ENCODE measurements around the gene HES1. TPM values are rescaled to one million over a fixed set of nuclear protein-coding genes. Genes with fewer than 3 reads are reported as not detected.

HES1 gene
- total and polyA plus RNA-seq, 2 donors = 13.3 to 19.7 TPM

GRCh38 chr3:194158942-194159439 lies 23.0 kb downstream of the HES1 start:
- H3K4me1 ChIP-seq (ENCODE audit: control insufficient read depth in 2 of 2, insufficient read depth in 2 of 2, low read length in 2 of 2) = peaks cover 0 to 3% of the 10 kb centered on the region in 2 donors
- no peak overlapping the region for H3K27ac ChIP-seq (ENCODE audit: low read depth in 1 of 2, low read length in 1 of 2)
- WGBS = 96% methylated on average over 3 of the region's 3 CpGs

GRCh38 chr3:194160158-194160557 lies 24.2 kb downstream of the HES1 start:
- WGBS = 97% methylated on average over 4 of the region's 4 CpGs

More at GRCh38 chr3:194158942-194159439, 23.0 kb downstream of the HES1 start:
- DNase-seq (ENCODE audit: low read depth in 6 of 9, low spot score in 9 of 9) = no peak
- no peaks in the 10 kb centered on the region for H3K36me3 ChIP-seq (ENCODE audit: control insufficient read depth in 2 of 2, insufficient read depth in 2 of 2, low read length in 1 of 2)
- no peaks in the 10 kb centered on the region for H3K27me3 ChIP-seq (ENCODE audit: control insufficient read depth in 2 of 2, insufficient read depth in 1 of 2, low read length in 1 of 2)
- no peak overlapping the region for H3K4me3 ChIP-seq (ENCODE audit: low read length in 2 of 2)
- H3K9me3 ChIP-seq (ENCODE audit: control insufficient read depth in 2 of 2, insufficient read depth in 1 of 2, low read length in 1 of 2) = peaks cover 2 to 7% of the 10 kb centered on the region in 2 donors

GRCh38 chr3:194161131-194162045 lies 25.4 kb downstream of the HES1 start:
- H3K27me3 ChIP-seq (ENCODE audit: control insufficient read depth in 2 of 2, insufficient read depth in 1 of 2, low read length in 1 of 2) = no peaks in the 10 kb centered on the region
- no peak overlapping the region for H3K4me3 ChIP-seq (ENCODE audit: low read length in 2 of 2)
- no peaks in the 10 kb centered on the region for H3K9me3 ChIP-seq (ENCODE audit: control insufficient read depth in 2 of 2, insufficient read depth in 1 of 2, low read length in 1 of 2)
- 90% methylated on average over 15 of the region's 15 CpGs for WGBS
- H3K36me3 ChIP-seq (ENCODE audit: control insufficient read depth in 2 of 2, insufficient read depth in 2 of 2, low read length in 1 of 2) = no peaks in the 10 kb centered on the region
- H3K4me1 ChIP-seq (ENCODE audit: control insufficient read depth in 2 of 2, insufficient read depth in 2 of 2, low read length in 2 of 2) = peaks cover 0 to 3% of the 10 kb centered on the region in 2 donors
- no peak overlapping the region for H3K27ac ChIP-seq (ENCODE audit: low read depth in 1 of 2, low read length in 1 of 2)
- no peak for DNase-seq (ENCODE audit: low read depth in 6 of 9, low spot score in 9 of 9)

More at GRCh38 chr3:194160158-194160557, 24.2 kb downstream of the HES1 start:
- Histone ChIP-seq H3K27ac (ENCODE audit: low read depth in 1 of 2, low read length in 1 of 2) (no peak overlapping the region), H3K9me3 (ENCODE audit: control insufficient read depth in 2 of 2, insufficient read depth in 1 of 2, low read length in 1 of 2) (no peaks in the 10 kb centered on the region), H3K4me3 (ENCODE audit: low read length in 2 of 2) (no peak overlapping the region), H3K36me3 (ENCODE audit: control insufficient read depth in 2 of 2, insufficient read depth in 2 of 2, low read length in 1 of 2) (no peaks in the 10 kb centered on the region), H3K27me3 (ENCODE audit: control insufficient read depth in 2 of 2, insufficient read depth in 1 of 2, low read length in 1 of 2) (no peaks in the 10 kb centered on the region), H3K4me1 (ENCODE audit: control insufficient read depth in 2 of 2, insufficient read depth in 2 of 2, low read length in 2 of 2) (peaks cover 0 to 3% of the 10 kb centered on the region in 2 donors)
- no peak for DNase-seq (ENCODE audit: low read depth in 6 of 9, low spot score in 9 of 9)

GRCh38 chr3:194162070-194162678 lies 26.2 kb downstream of the HES1 start:
- H3K27ac ChIP-seq (ENCODE audit: low read depth in 1 of 2, low read length in 1 of 2) = no peak overlapping the region
- H3K36me3 ChIP-seq (ENCODE audit: control insufficient read depth in 2 of 2, insufficient read depth in 2 of 2, low read length in 1 of 2) = no peaks in the 10 kb centered on the region
- no peaks in the 10 kb centered on the region for H3K9me3 ChIP-seq (ENCODE audit: control insufficient read depth in 2 of 2, insufficient read depth in 1 of 2, low read length in 1 of 2)
- 90% methylated on average over 10 of the region's 10 CpGs for WGBS
- H3K27me3 ChIP-seq (ENCODE audit: control insufficient read depth in 2 of 2, insufficient read depth in 1 of 2, low read length in 1 of 2) = no peaks in the 10 kb centered on the region
- H3K4me1 ChIP-seq (ENCODE audit: control insufficient read depth in 2 of 2, insufficient read depth in 2 of 2, low read length in 2 of 2) = no peaks in the 10 kb centered on the region
- DNase-seq (ENCODE audit: low read depth in 6 of 9, low spot score in 9 of 9) = no peak
- no peak overlapping the region for H3K4me3 ChIP-seq (ENCODE audit: low read length in 2 of 2)

- no peak for DNase-seq (ENCODE audit: low read depth in 6 of 9, low spot score in 9 of 9)
These were observed 27.1 kb downstream of the HES1 start for GRCh38 chr3:194162817-194163584.

GRCh38 chr3:194163697-194164096 lies 27.7 kb downstream of the HES1 start:
- DNase-seq (ENCODE audit: low read depth in 6 of 9, low spot score in 9 of 9) = no peak
- Histone ChIP-seq H3K27ac (ENCODE audit: low read depth in 1 of 2, low read length in 1 of 2) (no peak overlapping the region), H3K9me3 (ENCODE audit: control insufficient read depth in 2 of 2, insufficient read depth in 1 of 2, low read length in 1 of 2) (no peaks in the 10 kb centered on the region), H3K36me3 (ENCODE audit: control insufficient read depth in 2 of 2, insufficient read depth in 2 of 2, low read length in 1 of 2) (no peaks in the 10 kb centered on the region), H3K4me3 (ENCODE audit: low read length in 2 of 2) (no peak overlapping the region), H3K4me1 (ENCODE audit: control insufficient read depth in 2 of 2, insufficient read depth in 2 of 2, low read length in 2 of 2) (peaks cover 0 to 4% of the 10 kb centered on the region in 2 donors), H3K27me3 (ENCODE audit: control insufficient read depth in 2 of 2, insufficient read depth in 1 of 2, low read length in 1 of 2) (no peaks in the 10 kb centered on the region)
- 90% methylated on average over 5 of the region's 5 CpGs for WGBS

More at GRCh38 chr3:194162817-194163584, 27.1 kb downstream of the HES1 start:
- H3K27me3 ChIP-seq (ENCODE audit: control insufficient read depth in 2 of 2, insufficient read depth in 1 of 2, low read length in 1 of 2) = no peaks in the 10 kb centered on the region
- no peaks in the 10 kb centered on the region for H3K4me1 ChIP-seq (ENCODE audit: control insufficient read depth in 2 of 2, insufficient read depth in 2 of 2, low read length in 2 of 2)
- 98% methylated on average over 6 of the region's 6 CpGs for WGBS
- H3K27ac ChIP-seq (ENCODE audit: low read depth in 1 of 2, low read length in 1 of 2) = no peak overlapping the region
- H3K36me3 ChIP-seq (ENCODE audit: control insufficient read depth in 2 of 2, insufficient read depth in 2 of 2, low read length in 1 of 2) = no peaks in the 10 kb centered on the region
- no peak overlapping the region for H3K4me3 ChIP-seq (ENCODE audit: low read length in 2 of 2)
- no peaks in the 10 kb centered on the region for H3K9me3 ChIP-seq (ENCODE audit: control insufficient read depth in 2 of 2, insufficient read depth in 1 of 2, low read length in 1 of 2)

- Histone ChIP-seq H3K4me3 (ENCODE audit: low read length in 2 of 2) (no peak overlapping the region), H3K27me3 (ENCODE audit: control insufficient read depth in 2 of 2, insufficient read depth in 1 of 2, low read length in 1 of 2) (no peaks in the 10 kb centered on the region), H3K27ac (ENCODE audit: low read depth in 1 of 2, low read length in 1 of 2) (no peak overlapping the region), H3K36me3 (ENCODE audit: control insufficient read depth in 2 of 2, insufficient read depth in 2 of 2, low read length in 1 of 2) (no peaks in the 10 kb centered on the region), H3K4me1 (ENCODE audit: control insufficient read depth in 2 of 2, insufficient read depth in 2 of 2, low read length in 2 of 2) (peaks cover 0 to 4% of the 10 kb centered on the region in 2 donors), H3K9me3 (ENCODE audit: control insufficient read depth in 2 of 2, insufficient read depth in 1 of 2, low read length in 1 of 2) (no peaks in the 10 kb centered on the region)
- WGBS = 97% methylated on average over 5 of the region's 5 CpGs
- no peak for DNase-seq (ENCODE audit: low read depth in 6 of 9, low spot score in 9 of 9)
These were observed 28.9 kb downstream of the HES1 start for GRCh38 chr3:194164861-194165260.

- DNase-seq (ENCODE audit: low read depth in 6 of 9, low spot score in 9 of 9) = no peak
- Histone ChIP-seq H3K36me3 (ENCODE audit: control insufficient read depth in 2 of 2, insufficient read depth in 2 of 2, low read length in 1 of 2) (no peaks in the 10 kb centered on the region), H3K4me1 (ENCODE audit: control insufficient read depth in 2 of 2, insufficient read depth in 2 of 2, low read length in 2 of 2) (peaks cover 0 to 4% of the 10 kb centered on the region in 2 donors), H3K9me3 (ENCODE audit: control insufficient read depth in 2 of 2, insufficient read depth in 1 of 2, low read length in 1 of 2) (no peaks in the 10 kb centered on the region), H3K27ac (ENCODE audit: low read depth in 1 of 2, low read length in 1 of 2) (no peak overlapping the region), H3K4me3 (ENCODE audit: low read length in 2 of 2) (no peak overlapping the region), H3K27me3 (ENCODE audit: control insufficient read depth in 2 of 2, insufficient read depth in 1 of 2, low read length in 1 of 2) (no peaks in the 10 kb centered on the region)
- 96% methylated on average over 7 of the region's 7 CpGs for WGBS
These were observed 29.5 kb downstream of the HES1 start for GRCh38 chr3:194165271-194166018.
